ENCODE measurements around the gene FRMD3.

Gene FRMD3

GRCh38 chr9:83582029-83582428, 43.8 kb upstream of the FRMD3 start:
- no peak for TF ChIP-seq CTCF (conservative IDR thresholded peaks at IDR 0.05; ENCODE audit: low read length)
- TF ChIP-seq EZH2phosphoT487 (IDR thresholded peaks at IDR 0.05; ENCODE audit: borderline replicate concordance): no peak

GRCh38 chr9:83574482-83574881, 36.3 kb upstream of the FRMD3 start:
- Histone ChIP-seq H3K9ac (ENCODE audit: low read depth, low read length, poor library complexity, severe bottlenecking) (no peak overlapping the region), H3K27me3 (ENCODE audit: insufficient read depth, low read length, poor library complexity, severe bottlenecking) (no peaks in the 10 kb centered on the region), H3K9me2 (replicated peaks; ENCODE audit: low read depth, low read length) (no peaks in the 10 kb centered on the region), H2AFZ (ENCODE audit: low read length) (no peak overlapping the region), H3F3A (ENCODE audit: low read depth) (no peaks in the 10 kb centered on the region), H3K36me3 (ENCODE audit: insufficient read depth, low read length) (no peaks in the 10 kb centered on the region), H3K79me2 (ENCODE audit: insufficient read depth, low read length) (no peaks in the 10 kb centered on the region), H4K20me1 (ENCODE audit: insufficient read depth, low read length, poor library complexity, severe bottlenecking) (no peaks in the 10 kb centered on the region), H3K4me3 (ENCODE audit: low read length, poor library complexity, severe bottlenecking) (no peak overlapping the region), H3K4me2 (ENCODE audit: low read depth, low read length, poor library complexity, severe bottlenecking) (no peak overlapping the region), H3K4me1 (ENCODE audit: insufficient read depth, low read length, poor library complexity, severe bottlenecking) (peaks cover 15% of the 10 kb centered on the region), H3K9me3 (ENCODE audit: insufficient read depth, low read depth, low read length) (no peaks in the 10 kb centered on the region)
- TF ChIP-seq EZH2phosphoT487 (IDR thresholded peaks at IDR 0.05; ENCODE audit: borderline replicate concordance): no peak
- no peak for TF ChIP-seq CTCF (conservative IDR thresholded peaks at IDR 0.05; ENCODE audit: low read length)

More at GRCh38 chr9:83582029-83582428, 43.8 kb upstream of the FRMD3 start:
- Histone ChIP-seq H4K20me1 (ENCODE audit: insufficient read depth, low read length, poor library complexity, severe bottlenecking) (no peaks in the 10 kb centered on the region), H3K9ac (ENCODE audit: low read depth, low read length, poor library complexity, severe bottlenecking) (no peak overlapping the region), H3K36me3 (ENCODE audit: insufficient read depth, low read length) (no peaks in the 10 kb centered on the region), H3F3A (ENCODE audit: low read depth) (no peaks in the 10 kb centered on the region), H3K9me2 (replicated peaks; ENCODE audit: low read depth, low read length) (no peaks in the 10 kb centered on the region), H3K9me3 (ENCODE audit: insufficient read depth, low read depth, low read length) (no peaks in the 10 kb centered on the region), H3K4me1 (ENCODE audit: insufficient read depth, low read length, poor library complexity, severe bottlenecking) (no peaks in the 10 kb centered on the region), H3K4me3 (ENCODE audit: low read length, poor library complexity, severe bottlenecking) (no peak overlapping the region), H3K27me3 (ENCODE audit: insufficient read depth, low read length, poor library complexity, severe bottlenecking) (no peaks in the 10 kb centered on the region), H3K4me2 (ENCODE audit: low read depth, low read length, poor library complexity, severe bottlenecking) (no peak overlapping the region), H3K79me2 (ENCODE audit: insufficient read depth, low read length) (no peaks in the 10 kb centered on the region), H2AFZ (ENCODE audit: low read length) (no peak overlapping the region)

GRCh38 chr9:83572524-83572923, 34.3 kb upstream of the FRMD3 start:
- Histone ChIP-seq H3K4me1 (ENCODE audit: insufficient read depth, low read length, poor library complexity, severe bottlenecking) (peaks cover 23% of the 10 kb centered on the region), H3K9ac (ENCODE audit: low read depth, low read length, poor library complexity, severe bottlenecking) (no peak overlapping the region), H3K27me3 (ENCODE audit: insufficient read depth, low read length, poor library complexity, severe bottlenecking) (no peaks in the 10 kb centered on the region), H3K4me3 (ENCODE audit: low read length, poor library complexity, severe bottlenecking) (no peak overlapping the region), H3K4me2 (ENCODE audit: low read depth, low read length, poor library complexity, severe bottlenecking) (no peak overlapping the region), H3K79me2 (ENCODE audit: insufficient read depth, low read length) (no peaks in the 10 kb centered on the region), H3F3A (ENCODE audit: low read depth) (no peaks in the 10 kb centered on the region), H3K9me2 (replicated peaks; ENCODE audit: low read depth, low read length) (no peaks in the 10 kb centered on the region), H3K36me3 (ENCODE audit: insufficient read depth, low read length) (no peaks in the 10 kb centered on the region), H4K20me1 (ENCODE audit: insufficient read depth, low read length, poor library complexity, severe bottlenecking) (no peaks in the 10 kb centered on the region), H3K9me3 (ENCODE audit: insufficient read depth, low read depth, low read length) (no peaks in the 10 kb centered on the region), H2AFZ (ENCODE audit: low read length) (no peak overlapping the region)
- TF ChIP-seq CTCF (conservative IDR thresholded peaks at IDR 0.05; ENCODE audit: low read length) (no peak), EZH2phosphoT487 (IDR thresholded peaks at IDR 0.05; ENCODE audit: borderline replicate concordance) (no peak)
